Ishikawa (cell line): Measurements from ENCODE around the gene ZNF366.

Experiments
- CEBPB ChIP-seq: IDR thresholded peaks from 2 replicates; pipeline ENCODE4 v1.6.1; 2012
- CREB1 ChIP-seq: IDR thresholded peaks from 2 replicates; pipeline ENCODE4 v1.6.1; 2012; ENCODE audit warnings: low read depth
- EGR1 ChIP-seq: IDR thresholded peaks from 2 replicates; pipeline ENCODE4 v1.6.1; 2012
- EP300 ChIP-seq: IDR thresholded peaks from 2 replicates; pipeline ENCODE4 v1.6.1; 2012; ENCODE audit warnings: borderline replicate concordance
- FOXM1 ChIP-seq: IDR thresholded peaks from 2 replicates; pipeline ENCODE4 v1.6.1; 2012; ENCODE audit warnings: low read depth, borderline replicate concordance
- MAX ChIP-seq: IDR thresholded peaks from 2 replicates; pipeline ENCODE4 v1.6.1; 2012
- NFIC ChIP-seq: IDR thresholded peaks from 2 replicates; pipeline ENCODE4 v1.6.1; 2012
- RAD21 ChIP-seq: IDR thresholded peaks from 2 replicates; pipeline ENCODE4 v1.6.1; 2012; ENCODE audit warnings: low read depth
- REST ChIP-seq: IDR thresholded peaks from 2 replicates; pipeline ENCODE4 v1.6.1; 2012; ENCODE audit warnings: low read depth, mild to moderate bottlenecking
- TAF1 ChIP-seq: IDR thresholded peaks from 2 replicates; pipeline ENCODE4 v1.6.1; 2012; ENCODE audit warnings: low read depth, mild to moderate bottlenecking
- TCF12 ChIP-seq: IDR thresholded peaks from 2 replicates; pipeline ENCODE4 v1.6.1; 2012; ENCODE audit warnings: low read depth
- TEAD4 ChIP-seq: IDR thresholded peaks from 2 replicates; pipeline ENCODE4 v1.6.1; 2012
- USF1 ChIP-seq: IDR thresholded peaks from 2 replicates; pipeline ENCODE4 v1.6.1; 2012
- YY1 ChIP-seq: IDR thresholded peaks from 2 replicates; pipeline ENCODE4 v1.6.1; 2012; ENCODE audit warnings: low read depth
- ZBTB7A ChIP-seq: IDR thresholded peaks from 2 replicates; pipeline ENCODE4 v1.6.1; 2012; ENCODE audit warnings: low read depth

The ZNF366 gene

GRCh38 chr5:72443883-72444282 is 63.3 kb downstream of the ZNF366 start:
- TF ChIP-seq TCF12 (no peak), CEBPB (no peak), RAD21 (no peak), CREB1 (no peak), REST (no peak), USF1 (no peak), TAF1 (no peak), NFIC (no peak), EP300 (no peak), TEAD4 (no peak), ZBTB7A (no peak), EGR1 (no peak), YY1 (no peak), FOXM1 (no peak), MAX (no peak)

GRCh38 chr5:72441862-72442540 is 65.2 kb downstream of the ZNF366 start:
- TF ChIP-seq RAD21 (no peak), NFIC (no peak), USF1 (no peak), YY1 (no peak), MAX (no peak), CEBPB (no peak), CREB1 (no peak), REST (no peak), ZBTB7A (no peak), FOXM1 (no peak), EGR1 (no peak), TEAD4 (no peak), TCF12 (no peak), EP300 (no peak)

- no peak for TF ChIP-seq USF1
Observed at GRCh38 chr5:72441094-72441723, 66.0 kb downstream of the ZNF366 start.

- TF ChIP-seq ZBTB7A (no peak), REST (no peak), USF1 (no peak), EP300 (no peak), FOXM1 (no peak), CEBPB (no peak), TCF12 (no peak), NFIC (no peak), YY1 (no peak), CREB1 (no peak), MAX (no peak), TAF1 (no peak), EGR1 (no peak), TEAD4 (no peak), RAD21 (no peak)
Observed at GRCh38 chr5:72440207-72440638, 67.0 kb downstream of the ZNF366 start.
